Fibroblast of mammary gland (primary cell): ENCODE measurements around the gene DNER.

Experiments used
- DNase-seq: peaks from one replicate; pipeline ENCODE4 v3.0.0-alpha.2; 2010; ENCODE audit warnings: low read depth
- H3K4me3 ChIP-seq: 2 replicates; pipeline ENCODE4 v1.5.1; 2011; ENCODE audit warnings: low read depth, mild to moderate bottlenecking, low read length, moderate library complexity; ENCODE audit not compliant: control insufficient read depth
- CTCF ChIP-seq: conservative IDR thresholded peaks from 2 replicates; pipeline ENCODE4 v1.5.1; 2011; ENCODE audit warnings: low read depth, low read length, inconsistent platforms; ENCODE audit not compliant: control insufficient read depth, insufficient read depth

Gene DNER

GRCh38 chr2:229346816-229347540 is 367.4 kb downstream of the DNER start:
- TF ChIP-seq CTCF: no peak
- H3K4me3 ChIP-seq: no peak overlapping the region
- peak; percentile 63 for DNase-seq

- no peak for DNase-seq
- no peak overlapping the region for H3K4me3 ChIP-seq
- TF ChIP-seq CTCF: no peak
These were observed 369.4 kb downstream of the DNER start for GRCh38 chr2:229344955-229345354.

GRCh38 chr2:229344151-229344551 is 370.2 kb downstream of the DNER start:
- no peak overlapping the region for H3K4me3 ChIP-seq
- no peak for TF ChIP-seq CTCF
- peak; percentile 91 for DNase-seq

- no peak overlapping the region for H3K4me3 ChIP-seq
- no peak for TF ChIP-seq CTCF
- DNase-seq: no peak
These were observed 370.7 kb downstream of the DNER start for GRCh38 chr2:229343661-229344060.

- H3K4me3 ChIP-seq: no peak overlapping the region
- DNase-seq: peak; percentile 51
- TF ChIP-seq CTCF: peak; percentile 56
These were observed 372.0 kb downstream of the DNER start for GRCh38 chr2:229342376-229342775.

- DNase-seq: peak; percentile 97
- no peak for TF ChIP-seq CTCF
- no peak overlapping the region for H3K4me3 ChIP-seq
These were observed 374.1 kb downstream of the DNER start for GRCh38 chr2:229340086-229340760.
